Measurements from ENCODE around the gene RERE. TPM values are rescaled to one million over a fixed set of nuclear protein-coding genes. Genes with fewer than 3 reads are reported as not detected.

The RERE gene
- polyA plus RNA-seq, 1 experiment = 14.3 TPM

- no peaks in the 10 kb centered on the region; the same call in 1 of the 2 replicates for H3K9me3 ChIP-seq (ENCODE audit: control insufficient read depth, insufficient read depth, low read length)
- no peaks in the 10 kb centered on the region for H3K27me3 ChIP-seq (ENCODE audit: control insufficient read depth, insufficient read depth, low read length)
- H3K4me3 ChIP-seq (ENCODE audit: low read depth, low read length) = no peak overlapping the region
- POLR2A ChIA-PET = no interaction called here
- H3K27ac ChIP-seq (ENCODE audit: low read depth, low read length) = no peak overlapping the region
- CTCF ChIA-PET = interaction anchor here (0.5 kb wide), 1 partner anchor 525 kb away, joined by 3 read pairs; no protein-coding TSS in a partner anchor
- DNase-seq (ENCODE audit: low read depth, low spot score) = no peak
- no peak for TF ChIP-seq CTCF (IDR thresholded peaks at IDR 0.05; ENCODE audit: low read depth, low read length)
These were observed 493.1 kb downstream of the RERE start for GRCh38 chr1:8324176-8324810.

GRCh38 chr1:8323706-8324105 is 493.7 kb downstream of the RERE start:
- Histone ChIP-seq H3K27ac (ENCODE audit: low read depth, low read length) (no peak overlapping the region), H3K9me3 (ENCODE audit: control insufficient read depth, insufficient read depth, low read length) (no peaks in the 10 kb centered on the region; the same call in 1 of the 2 replicates), H3K27me3 (ENCODE audit: control insufficient read depth, insufficient read depth, low read length) (no peaks in the 10 kb centered on the region), H3K4me3 (ENCODE audit: low read depth, low read length) (no peak overlapping the region)
- DNase-seq (ENCODE audit: low read depth, low spot score) = no peak
- CTCF ChIA-PET = interaction anchor here (0.5 to 1.2 kb wide), 2 partner anchors 10 to 526 kb away, joined by 3 to 5 read pairs; no protein-coding TSS in a partner anchor
- POLR2A ChIA-PET = interaction anchor here (0.8 kb wide), 1 partner anchor 21 kb away, joined by 3 read pairs; no protein-coding TSS in a partner anchor
- no peak for TF ChIP-seq CTCF (IDR thresholded peaks at IDR 0.05; ENCODE audit: low read depth, low read length)

GRCh38 chr1:8321612-8322011 is 495.8 kb downstream of the RERE start:
- H3K9me3 ChIP-seq (ENCODE audit: control insufficient read depth, insufficient read depth, low read length) = no peaks in the 10 kb centered on the region
- no peak overlapping the region for H3K4me3 ChIP-seq (ENCODE audit: low read depth, low read length)
- H3K27ac ChIP-seq (ENCODE audit: low read depth, low read length) = no peak overlapping the region
- CTCF ChIA-PET = no interaction called here
- POLR2A ChIA-PET = no interaction called here
- TF ChIP-seq CTCF (IDR thresholded peaks at IDR 0.05; ENCODE audit: low read depth, low read length) = no peak
- no peak for DNase-seq (ENCODE audit: low read depth, low spot score)
- no peaks in the 10 kb centered on the region for H3K27me3 ChIP-seq (ENCODE audit: control insufficient read depth, insufficient read depth, low read length)

GRCh38 chr1:8318436-8318835 is 499.0 kb downstream of the RERE start:
- Histone ChIP-seq H3K27me3 (ENCODE audit: control insufficient read depth, insufficient read depth, low read length) (no peaks in the 10 kb centered on the region), H3K4me3 (ENCODE audit: low read depth, low read length) (peak overlapping the region; percentile 67), H3K27ac (ENCODE audit: low read depth, low read length) (no peak overlapping the region), H3K9me3 (ENCODE audit: control insufficient read depth, insufficient read depth, low read length) (no peaks in the 10 kb centered on the region)
- no peak for DNase-seq (ENCODE audit: low read depth, low spot score)
- CTCF ChIA-PET = interaction anchor here (0.7 to 1.8 kb wide), 2 partner anchors 121 to 303 kb away, joined by 3 to 9 read pairs; no protein-coding TSS in a partner anchor
- TF ChIP-seq CTCF (IDR thresholded peaks at IDR 0.05; ENCODE audit: low read depth, low read length) = no peak
- POLR2A ChIA-PET = interaction anchor here (1.6 kb wide), 1 partner anchor 25 kb away, joined by 4 read pairs; no protein-coding TSS in a partner anchor

- POLR2A ChIA-PET = interaction anchor here (1.6 kb wide), 1 partner anchor 26 kb away, joined by 4 read pairs; no protein-coding TSS in a partner anchor
- H3K27me3 ChIP-seq (ENCODE audit: control insufficient read depth, insufficient read depth, low read length) = no peaks in the 10 kb centered on the region
- no peak for DNase-seq (ENCODE audit: low read depth, low spot score)
- CTCF ChIA-PET = interaction anchor here (0.7 to 4.3 kb wide), 4 partner anchors 120 to 335 kb away, joined by 3 to 53 read pairs (median 28); no protein-coding TSS in a partner anchor
- no peaks in the 10 kb centered on the region for H3K9me3 ChIP-seq (ENCODE audit: control insufficient read depth, insufficient read depth, low read length)
- H3K4me3 ChIP-seq (ENCODE audit: low read depth, low read length) = peak within 1 kb of the TSS; percentile 67
- no peak within 1 kb of the TSS for H3K27ac ChIP-seq (ENCODE audit: low read depth, low read length)
- no peak for TF ChIP-seq CTCF (IDR thresholded peaks at IDR 0.05; ENCODE audit: low read depth, low read length)
These were observed 499.6 kb downstream of the RERE start, which contains the start of gene SLC45A1 for GRCh38 chr1:8317647-8318381. TSS of gene SLC45A1 (plus strand) at chr1:8318114. CDS start at chr1:8324330, 6,216 bp downstream.

Data from AG04450 (cell line).